ENCODE measurements around the gene NHLRC1.
A peak's percentile ranks its signal among the peaks of the same experiment; 100 is the strongest.
"Not testable (repeated sequence)": the region's sequence is repeated elsewhere in the genome, so short reads cannot be mapped to it uniquely, and the experiment has no call there.

Gene NHLRC1

DNA sequence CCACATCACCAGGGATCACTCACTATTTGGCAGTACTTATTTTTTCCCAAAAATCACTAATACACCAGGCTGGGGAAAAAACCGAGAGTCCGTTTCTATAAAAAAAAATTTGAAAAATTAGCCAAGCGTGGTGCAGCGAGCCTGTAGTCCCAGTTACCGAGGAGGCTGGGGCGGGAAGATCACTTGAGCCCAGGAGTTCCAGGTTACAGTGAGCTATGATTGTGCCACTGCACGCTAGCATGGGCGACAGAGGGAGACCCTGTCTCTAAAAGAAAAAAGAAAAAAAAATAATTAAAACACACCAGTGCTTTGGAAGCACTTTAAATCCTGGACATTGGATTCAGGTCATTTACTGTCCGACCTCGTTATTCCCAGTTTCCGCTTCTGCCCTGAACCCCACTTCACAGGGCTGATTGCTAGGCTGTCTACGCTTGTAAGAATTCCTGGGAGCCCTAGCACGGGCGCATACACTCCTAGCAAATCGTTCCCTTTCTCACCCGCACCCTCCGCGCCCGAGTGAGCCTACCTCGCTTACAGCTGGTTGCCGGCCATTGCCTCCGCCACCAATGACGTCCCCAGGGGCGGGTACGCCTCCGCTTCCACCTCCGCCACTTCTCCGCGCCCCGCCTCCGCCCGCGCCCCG, 32.2 kb upstream of the NHLRC1 start, which contains the start of gene TPMT:
Gene TPMT, minus strand, starts transcription at position 571 of the 643 bp plus-strand sequence. CDS start 5,950 bp downstream, outside the sequence.
- TF ChIP-seq, protein P1, sequence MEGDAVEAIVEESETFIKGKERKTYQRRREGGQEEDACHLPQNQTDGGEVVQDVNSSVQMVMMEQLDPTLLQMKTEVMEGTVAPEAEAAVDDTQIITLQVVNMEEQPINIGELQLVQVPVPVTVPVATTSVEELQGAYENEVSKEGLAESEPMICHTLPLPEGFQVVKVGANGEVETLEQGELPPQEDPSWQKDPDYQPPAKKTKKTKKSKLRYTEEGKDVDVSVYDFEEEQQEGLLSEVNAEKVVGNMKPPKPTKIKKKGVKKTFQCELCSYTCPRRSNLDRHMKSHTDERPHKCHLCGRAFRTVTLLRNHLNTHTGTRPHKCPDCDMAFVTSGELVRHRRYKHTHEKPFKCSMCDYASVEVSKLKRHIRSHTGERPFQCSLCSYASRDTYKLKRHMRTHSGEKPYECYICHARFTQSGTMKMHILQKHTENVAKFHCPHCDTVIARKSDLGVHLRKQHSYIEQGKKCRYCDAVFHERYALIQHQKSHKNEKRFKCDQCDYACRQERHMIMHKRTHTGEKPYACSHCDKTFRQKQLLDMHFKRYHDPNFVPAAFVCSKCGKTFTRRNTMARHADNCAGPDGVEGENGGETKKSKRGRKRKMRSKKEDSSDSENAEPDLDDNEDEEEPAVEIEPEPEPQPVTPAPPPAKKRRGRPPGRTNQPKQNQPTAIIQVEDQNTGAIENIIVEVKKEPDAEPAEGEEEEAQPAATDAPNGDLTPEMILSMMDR (IDR thresholded peaks at IDR 0.05), result no peak
- peak within 1 kb of the TSS; percentile 99 for H3K27ac ChIP-seq
- no peaks in the 10 kb centered on the region for H3K9me3 ChIP-seq
- H3K4me1 ChIP-seq (ENCODE audit: control insufficient read depth in 1 of 2, insufficient read depth in 1 of 2, low read depth in 1 of 2, low read length in 1 of 2), result peaks cover 57 to 63% of the 10 kb centered on the region in 2 experiments
- H3K4me3 ChIP-seq (ENCODE audit: low read depth in 1 of 2, low read length in 1 of 2), result peak within 1 kb of the TSS; percentile 88 to 98
- H3K36me3 ChIP-seq, result peaks cover 6% of the 10 kb centered on the region
- H3K27me3 ChIP-seq, result no peaks in the 10 kb centered on the region

DNA sequence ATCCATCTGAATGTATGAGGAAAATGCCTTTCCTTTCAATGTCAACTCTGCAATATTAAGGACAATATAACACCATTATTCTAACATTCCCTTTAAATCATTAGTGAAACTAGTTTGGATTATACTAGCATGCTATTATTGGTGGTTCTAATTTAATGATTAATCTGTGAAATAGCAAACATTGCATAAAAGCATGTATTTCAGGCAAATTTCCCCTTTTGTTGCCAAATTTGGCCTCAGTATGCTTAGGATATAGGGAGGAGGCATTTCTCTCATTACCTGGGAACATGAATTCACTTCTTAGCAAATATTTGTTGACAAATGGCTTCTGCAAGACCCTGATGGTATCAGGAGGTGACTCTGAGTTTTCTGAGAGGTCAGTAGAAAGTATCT, 30.8 kb upstream of the NHLRC1 start:
- Histone ChIP-seq H3K36me3 (no peaks in the 10 kb centered on the region), H3K27me3 (no peaks in the 10 kb centered on the region), H3K4me1 (ENCODE audit: control insufficient read depth in 1 of 2, insufficient read depth in 1 of 2, low read depth in 1 of 2, low read length in 1 of 2) (peaks cover 52 to 53% of the 10 kb centered on the region in 2 experiments), H3K4me3 (ENCODE audit: low read depth in 1 of 2, low read length in 1 of 2) (no peak overlapping the region), H3K9me3 (no peaks in the 10 kb centered on the region), H3K27ac (peak overlapping the region; percentile 99)
- TF ChIP-seq, protein P1 (IDR thresholded peaks at IDR 0.05), result no peak

DNA sequence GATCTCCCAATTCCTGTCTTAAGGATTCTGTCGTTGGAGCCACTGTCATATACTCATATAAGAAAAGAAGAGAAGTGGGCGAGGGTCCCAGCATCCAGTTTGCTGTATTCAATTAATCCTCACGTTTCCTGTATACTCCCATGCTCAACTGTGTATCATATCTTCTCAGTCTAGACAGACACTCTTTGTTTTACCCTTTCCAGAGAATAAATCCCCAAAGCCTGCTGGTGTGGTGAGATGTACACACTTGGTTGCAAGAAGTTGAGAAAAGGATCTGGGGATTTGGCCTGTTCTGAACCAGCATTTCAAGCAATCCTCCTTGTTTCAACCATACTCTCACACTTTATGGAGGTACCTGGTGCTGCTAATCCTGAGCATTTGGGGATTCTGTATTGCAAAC, 29.3 kb upstream of the NHLRC1 start:
- Histone ChIP-seq H3K27me3 (no peaks in the 10 kb centered on the region), H3K4me1 (ENCODE audit: control insufficient read depth in 1 of 2, insufficient read depth in 1 of 2, low read depth in 1 of 2, low read length in 1 of 2) (peaks cover 39 to 40% of the 10 kb centered on the region in 2 experiments), H3K4me3 (ENCODE audit: low read depth in 1 of 2, low read length in 1 of 2) (no peak overlapping the region), H3K9me3 (no peaks in the 10 kb centered on the region), H3K27ac (peak overlapping the region; percentile 99), H3K36me3 (peaks cover 5% of the 10 kb centered on the region)
- TF ChIP-seq, protein P1 (IDR thresholded peaks at IDR 0.05), result no peak

DNA sequence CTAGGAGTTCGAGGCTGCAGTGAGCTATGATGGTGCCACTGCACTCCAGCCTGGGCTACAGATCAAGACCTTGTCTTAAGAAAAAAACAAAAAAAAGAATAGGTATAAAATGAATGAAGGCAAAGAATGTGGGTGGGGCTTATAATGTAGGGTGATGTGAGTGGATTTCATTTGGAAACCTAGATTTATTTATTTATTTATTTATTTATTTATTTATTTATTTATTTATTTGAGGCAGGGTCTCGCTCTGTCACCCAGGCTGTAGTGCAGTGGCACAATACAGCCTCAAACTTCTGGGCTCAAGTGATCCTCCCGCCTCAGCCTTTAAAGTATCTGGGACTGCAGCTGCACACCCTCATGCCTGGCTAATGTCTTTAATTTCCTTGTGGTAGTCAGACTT, 28.9 kb upstream of the NHLRC1 start:
- H3K36me3 ChIP-seq; H3K4me3 ChIP-seq (ENCODE audit: low read depth in 1 of 2, low read length in 1 of 2); H3K27me3 ChIP-seq; H3K9me3 ChIP-seq; H3K27ac ChIP-seq: not testable (repeated sequence)
- peaks cover 35 to 36% of the 10 kb centered on the region in 2 experiments for H3K4me1 ChIP-seq (ENCODE audit: control insufficient read depth in 1 of 2, insufficient read depth in 1 of 2, low read depth in 1 of 2, low read length in 1 of 2)

DNA sequence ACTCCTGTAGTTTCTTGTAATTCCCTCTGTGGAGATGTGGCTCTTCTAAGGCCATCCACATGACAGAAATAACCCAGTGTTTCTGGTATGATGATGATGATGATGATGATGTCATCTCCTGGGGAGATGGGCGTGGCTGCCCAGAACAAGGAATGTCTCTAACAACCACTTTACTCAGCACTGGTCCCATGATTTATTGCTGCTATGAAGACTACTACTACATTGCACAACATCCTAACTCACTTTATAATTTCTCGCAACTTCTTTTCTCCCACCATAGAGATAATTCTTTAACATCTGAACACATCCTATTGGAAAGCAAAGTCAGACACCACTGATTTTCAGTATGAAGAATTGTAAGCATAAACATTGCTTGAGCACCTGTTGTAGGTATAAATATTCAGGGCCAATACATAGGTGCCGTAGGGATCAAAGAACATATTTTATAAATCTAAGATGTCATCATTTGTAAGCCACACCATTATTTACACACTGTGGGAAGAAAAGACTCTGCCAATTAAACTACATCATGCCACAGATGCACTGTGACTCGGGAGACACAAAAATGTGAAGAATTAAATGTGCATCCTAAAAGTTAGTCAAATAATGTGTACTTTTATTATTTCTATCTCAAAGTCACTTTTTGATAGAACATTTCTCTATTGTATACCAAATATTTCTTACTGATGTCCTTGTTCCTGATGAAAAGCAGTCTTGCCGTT, 26.0 kb upstream of the NHLRC1 start:
- H3K27ac ChIP-seq, result no peak overlapping the region
- H3K36me3 ChIP-seq, result peaks cover 13% of the 10 kb centered on the region
- H3K4me3 ChIP-seq (ENCODE audit: low read depth in 1 of 2, low read length in 1 of 2), result no peak overlapping the region
- TF ChIP-seq, protein P1 (IDR thresholded peaks at IDR 0.05), result no peak
- no peaks in the 10 kb centered on the region for H3K9me3 ChIP-seq
- no peaks in the 10 kb centered on the region for H3K27me3 ChIP-seq
- H3K4me1 ChIP-seq (ENCODE audit: control insufficient read depth in 1 of 2, insufficient read depth in 1 of 2, low read depth in 1 of 2, low read length in 1 of 2), result peaks cover 18 to 19% of the 10 kb centered on the region in 2 experiments

DNA sequence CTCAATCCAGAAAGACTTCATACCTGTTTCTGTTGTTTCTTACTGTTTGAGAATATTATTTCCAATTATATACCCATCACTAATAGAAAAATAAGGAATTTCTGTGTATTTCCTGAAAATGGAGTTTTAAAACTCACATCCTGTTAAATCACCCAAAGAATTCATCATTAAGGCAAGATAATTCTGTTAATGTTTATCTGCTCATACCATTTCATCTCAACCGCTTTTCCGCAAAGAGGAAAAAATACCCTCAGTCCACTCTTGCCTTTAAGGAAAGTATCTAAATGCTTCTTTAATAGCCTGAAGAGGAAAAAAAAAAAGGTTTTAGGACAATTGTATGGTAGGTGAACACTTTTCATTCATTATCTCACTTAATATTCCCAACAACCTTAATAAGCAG, 25.1 kb upstream of the NHLRC1 start:
- Histone ChIP-seq H3K27ac (no peak overlapping the region), H3K9me3 (no peaks in the 10 kb centered on the region), H3K36me3 (peaks cover 21% of the 10 kb centered on the region), H3K4me1 (ENCODE audit: control insufficient read depth in 1 of 2, insufficient read depth in 1 of 2, low read depth in 1 of 2, low read length in 1 of 2) (peaks cover 10% of the 10 kb centered on the region in 2 experiments), H3K27me3 (no peaks in the 10 kb centered on the region), H3K4me3 (ENCODE audit: low read depth in 1 of 2, low read length in 1 of 2) (no peak overlapping the region)
- TF ChIP-seq, protein P1 (IDR thresholded peaks at IDR 0.05), result no peak
